ENCODE data around the gene STK24. TPM values are rescaled to one million over a fixed set of nuclear protein-coding genes. Genes with fewer than 3 reads are reported as not detected.

The STK24 gene
- polyA plus RNA-seq, 1 experiment = 44.0 TPM

DNA sequence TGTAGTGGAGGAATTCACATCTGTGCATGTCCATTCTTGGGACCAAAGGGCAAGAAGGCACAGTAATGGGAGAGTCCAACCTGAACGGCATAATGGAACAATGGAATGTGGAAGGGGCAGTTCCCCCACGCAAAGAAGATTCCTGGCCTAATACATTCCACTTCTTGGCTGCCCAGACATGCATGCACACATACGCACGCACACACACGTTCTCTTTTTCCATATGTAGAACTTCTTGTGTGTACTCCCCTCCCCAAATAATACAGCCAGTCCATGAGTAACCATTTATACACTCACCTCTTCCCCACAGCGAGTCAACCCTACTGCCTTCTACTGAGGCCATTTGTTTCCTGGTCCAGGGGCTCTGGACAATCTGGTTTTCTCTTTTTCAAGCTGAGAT is 6.0 kb upstream of the STK24 start:
- Histone ChIP-seq H3K4me3 (ENCODE audit: low read depth, low read length) (no peak overlapping the region), H3K9me3 (ENCODE audit: control insufficient read depth, insufficient read depth, low read length) (no peaks in the 10 kb centered on the region), H3K27me3 (ENCODE audit: control insufficient read depth, insufficient read depth, low read length) (no peaks in the 10 kb centered on the region), H3K27ac (ENCODE audit: low read depth, low read length) (no peak overlapping the region)
- CTCF ChIA-PET = interaction anchor here (0.8 kb wide), 1 partner anchor 70 kb away, joined by 3 read pairs; no protein-coding TSS in a partner anchor
- DNase-seq (ENCODE audit: low read depth, low spot score) = no peak
- TF ChIP-seq, protein P1, sequence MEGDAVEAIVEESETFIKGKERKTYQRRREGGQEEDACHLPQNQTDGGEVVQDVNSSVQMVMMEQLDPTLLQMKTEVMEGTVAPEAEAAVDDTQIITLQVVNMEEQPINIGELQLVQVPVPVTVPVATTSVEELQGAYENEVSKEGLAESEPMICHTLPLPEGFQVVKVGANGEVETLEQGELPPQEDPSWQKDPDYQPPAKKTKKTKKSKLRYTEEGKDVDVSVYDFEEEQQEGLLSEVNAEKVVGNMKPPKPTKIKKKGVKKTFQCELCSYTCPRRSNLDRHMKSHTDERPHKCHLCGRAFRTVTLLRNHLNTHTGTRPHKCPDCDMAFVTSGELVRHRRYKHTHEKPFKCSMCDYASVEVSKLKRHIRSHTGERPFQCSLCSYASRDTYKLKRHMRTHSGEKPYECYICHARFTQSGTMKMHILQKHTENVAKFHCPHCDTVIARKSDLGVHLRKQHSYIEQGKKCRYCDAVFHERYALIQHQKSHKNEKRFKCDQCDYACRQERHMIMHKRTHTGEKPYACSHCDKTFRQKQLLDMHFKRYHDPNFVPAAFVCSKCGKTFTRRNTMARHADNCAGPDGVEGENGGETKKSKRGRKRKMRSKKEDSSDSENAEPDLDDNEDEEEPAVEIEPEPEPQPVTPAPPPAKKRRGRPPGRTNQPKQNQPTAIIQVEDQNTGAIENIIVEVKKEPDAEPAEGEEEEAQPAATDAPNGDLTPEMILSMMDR (IDR thresholded peaks at IDR 0.05; ENCODE audit: low read depth, low read length) = no peak
- POLR2A ChIA-PET = no interaction called here

DNA sequence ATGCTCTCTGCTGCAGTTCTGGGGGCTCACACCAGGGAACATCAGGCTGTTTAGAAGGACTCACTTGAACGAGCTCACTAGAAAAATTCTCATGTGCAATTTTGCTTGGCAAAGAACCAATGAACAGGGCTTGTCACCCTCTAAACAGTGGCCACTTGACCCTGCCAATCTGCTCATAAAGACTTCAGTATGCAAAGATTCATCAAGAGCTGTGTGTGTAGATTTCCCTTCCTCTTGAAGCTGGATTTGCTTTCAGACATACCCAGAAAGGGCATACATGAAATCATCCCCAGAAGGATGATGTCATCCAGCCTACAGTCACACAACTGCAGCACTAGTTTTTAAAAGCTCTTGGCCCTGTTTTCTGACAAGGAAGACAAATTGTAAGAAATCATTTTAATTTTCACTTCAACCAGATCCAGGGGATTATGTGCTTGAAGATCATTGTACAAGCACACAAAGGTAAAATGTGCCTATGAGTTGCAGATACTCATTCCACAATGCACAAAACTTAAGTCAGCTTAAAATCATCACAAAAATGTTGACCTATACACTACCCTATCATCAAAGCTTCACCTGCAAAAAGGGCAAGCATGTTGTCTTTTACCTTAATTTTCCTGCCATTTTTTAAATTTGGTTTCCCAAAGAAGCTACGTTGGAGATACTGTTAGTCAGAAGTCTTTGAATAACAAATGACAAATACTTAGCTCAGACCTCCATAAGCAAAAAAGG is 5.2 kb upstream of the STK24 start:
- ChIA-PET POLR2A (interaction anchor here (0.5 to 1.0 kb wide), 4 partner anchors 71 to 474 kb away, joined by 3 to 4 read pairs (median 3); no protein-coding TSS in a partner anchor), CTCF (interaction anchor here (0.6 to 1.8 kb wide), 4 partner anchors 71 to 258 kb away, joined by 3 to 5 read pairs (median 4); no protein-coding TSS in a partner anchor)
- TF ChIP-seq, protein P1 (IDR thresholded peaks at IDR 0.05; ENCODE audit: low read depth, low read length) = 0 out of 2 replicates have a peak, but pooled peaks have one; percentile 19
- H3K9me3 ChIP-seq (ENCODE audit: control insufficient read depth, insufficient read depth, low read length) = no peaks in the 10 kb centered on the region
- no peak overlapping the region for H3K27ac ChIP-seq (ENCODE audit: low read depth, low read length)
- no peaks in the 10 kb centered on the region for H3K27me3 ChIP-seq (ENCODE audit: control insufficient read depth, insufficient read depth, low read length)
- DNase-seq (ENCODE audit: low read depth, low spot score) = no peak
- no peak overlapping the region for H3K4me3 ChIP-seq (ENCODE audit: low read depth, low read length)

DNA sequence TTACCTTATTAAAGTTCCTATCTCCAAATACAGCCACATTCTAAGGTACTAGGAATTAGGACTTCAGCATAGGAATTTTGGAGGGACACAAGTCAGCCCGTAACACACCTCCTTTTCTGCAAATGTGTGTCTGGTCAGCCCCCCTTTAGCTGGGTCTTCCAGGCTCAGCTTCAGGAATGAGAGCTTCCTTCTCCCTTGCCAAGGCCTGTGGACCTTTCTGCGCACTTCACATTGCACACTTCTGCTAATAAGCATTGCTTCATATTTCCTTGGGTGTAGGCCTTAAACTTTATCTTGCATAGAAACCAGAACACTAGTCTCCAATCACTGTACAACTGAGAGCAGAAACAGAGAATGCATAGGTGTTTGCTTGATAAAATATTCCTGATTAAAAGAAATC is 4.5 kb upstream of the STK24 start:
- Histone ChIP-seq H3K9me3 (ENCODE audit: control insufficient read depth, insufficient read depth, low read length) (no peaks in the 10 kb centered on the region), H3K4me3 (ENCODE audit: low read depth, low read length) (no peak overlapping the region), H3K27me3 (ENCODE audit: control insufficient read depth, insufficient read depth, low read length) (no peaks in the 10 kb centered on the region), H3K27ac (ENCODE audit: low read depth, low read length) (no peak overlapping the region)
- no peak for DNase-seq (ENCODE audit: low read depth, low spot score)
- ChIA-PET CTCF (interaction anchor here (1.2 to 1.8 kb wide), 2 partner anchors 136 to 259 kb away, joined by 4 to 5 read pairs; no protein-coding TSS in a partner anchor), POLR2A (interaction anchor here (1.0 kb wide), 1 partner anchor 86 kb away, joined by 3 read pairs; no protein-coding TSS in a partner anchor)
- TF ChIP-seq, protein P1 (IDR thresholded peaks at IDR 0.05; ENCODE audit: low read depth, low read length) = no peak

DNA sequence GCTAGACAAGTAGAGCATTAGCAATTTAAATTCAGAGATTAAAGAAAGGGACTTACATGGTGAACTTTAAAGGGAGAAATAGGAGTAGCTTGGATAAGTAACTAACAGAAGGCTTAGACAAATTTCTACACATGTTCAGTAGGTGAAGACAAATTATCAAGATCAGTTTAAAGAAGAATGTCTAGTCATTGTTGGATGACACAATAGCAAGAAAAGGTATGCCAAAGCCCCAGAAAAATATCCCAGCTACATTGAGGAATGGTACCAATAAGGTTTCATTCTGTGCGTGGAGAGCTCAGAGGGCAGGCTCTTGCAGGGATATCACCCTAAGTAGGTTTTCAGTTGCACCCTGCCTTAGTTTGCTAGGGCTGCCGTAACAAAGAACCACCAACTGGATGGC is 3.5 kb upstream of the STK24 start:
- ChIA-PET CTCF (interaction anchor here (1.0 kb wide), 1 partner anchor 73 kb away, joined by 4 read pairs; no protein-coding TSS in a partner anchor), POLR2A (no interaction called here)
- H3K4me3 ChIP-seq (ENCODE audit: low read depth, low read length) = no peak overlapping the region
- no peak overlapping the region for H3K27ac ChIP-seq (ENCODE audit: low read depth, low read length)
- TF ChIP-seq, protein P1 (IDR thresholded peaks at IDR 0.05; ENCODE audit: low read depth, low read length) = no peak
- H3K9me3 ChIP-seq (ENCODE audit: control insufficient read depth, insufficient read depth, low read length) = no peaks in the 10 kb centered on the region
- no peak for DNase-seq (ENCODE audit: low read depth, low spot score)
- no peaks in the 10 kb centered on the region for H3K27me3 ChIP-seq (ENCODE audit: control insufficient read depth, insufficient read depth, low read length)

DNA sequence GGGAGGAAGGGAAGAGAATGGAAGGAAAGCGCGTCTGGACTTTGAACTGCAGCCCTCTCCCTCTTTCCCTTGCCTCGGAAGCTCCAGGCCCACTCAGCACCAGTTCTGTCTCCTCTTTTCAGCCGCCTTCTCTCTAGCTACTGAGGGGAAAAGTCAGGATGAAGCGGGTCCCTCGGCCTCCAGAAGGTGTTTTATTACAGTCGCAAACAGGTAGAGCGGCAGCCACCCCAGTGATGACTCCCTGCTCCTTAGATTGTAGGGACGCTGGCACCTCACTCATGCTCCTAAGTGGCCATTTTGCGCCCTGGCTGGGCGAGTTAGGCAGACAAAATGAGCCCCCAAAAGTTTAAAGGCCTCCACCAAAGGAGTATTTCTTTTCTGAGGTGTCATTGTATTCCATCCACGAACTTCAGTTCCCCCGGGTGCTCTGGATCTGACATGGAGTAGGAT is 954 bp upstream of the STK24 start:
- peak overlapping the region; percentile 94 for H3K27ac ChIP-seq (ENCODE audit: low read depth, low read length)
- no peak for DNase-seq (ENCODE audit: low read depth, low spot score)
- POLR2A ChIA-PET = interaction anchor here (0.7 to 1.4 kb wide), 6 partner anchors 29 to 125 kb away, joined by 3 to 5 read pairs (median 3); no protein-coding TSS in a partner anchor
- H3K27me3 ChIP-seq (ENCODE audit: control insufficient read depth, insufficient read depth, low read length) = no peaks in the 10 kb centered on the region
- peak overlapping the region; percentile 67 for H3K4me3 ChIP-seq (ENCODE audit: low read depth, low read length)
- CTCF ChIA-PET = no interaction called here
- TF ChIP-seq, protein P1 (IDR thresholded peaks at IDR 0.05; ENCODE audit: low read depth, low read length) = no peak
- H3K9me3 ChIP-seq (ENCODE audit: control insufficient read depth, insufficient read depth, low read length) = no peaks in the 10 kb centered on the region

All from AG04450 (cell line).